ENCODE measurements around the gene AVPR2.

The AVPR2 gene

GRCh38 chrX:153932220-153932915 is 27.9 kb downstream of the AVPR2 start:
- DNase-seq (ENCODE audit: low read depth), result no peak

- peak; percentile 63 for DNase-seq (ENCODE audit: low read depth)
These were observed 29.3 kb downstream of the AVPR2 start for GRCh38 chrX:153933748-153934147.

- DNase-seq (ENCODE audit: low read depth), result no peak
These were observed 29.8 kb downstream of the AVPR2 start for GRCh38 chrX:153934148-153934761.

- peak; percentile 79 for DNase-seq (ENCODE audit: low read depth)
These were observed 30.4 kb downstream of the AVPR2 start, which contains the start of gene NAA10 for GRCh38 chrX:153934762-153935325. Gene NAA10, minus strand, starts transcription at chrX:153935037. Its CDS starts 133 bp downstream, at chrX:153934904.

- no peak for DNase-seq (ENCODE audit: low read depth)
These were observed 30.9 kb downstream of the AVPR2 start for GRCh38 chrX:153935326-153935851.

DNA sequence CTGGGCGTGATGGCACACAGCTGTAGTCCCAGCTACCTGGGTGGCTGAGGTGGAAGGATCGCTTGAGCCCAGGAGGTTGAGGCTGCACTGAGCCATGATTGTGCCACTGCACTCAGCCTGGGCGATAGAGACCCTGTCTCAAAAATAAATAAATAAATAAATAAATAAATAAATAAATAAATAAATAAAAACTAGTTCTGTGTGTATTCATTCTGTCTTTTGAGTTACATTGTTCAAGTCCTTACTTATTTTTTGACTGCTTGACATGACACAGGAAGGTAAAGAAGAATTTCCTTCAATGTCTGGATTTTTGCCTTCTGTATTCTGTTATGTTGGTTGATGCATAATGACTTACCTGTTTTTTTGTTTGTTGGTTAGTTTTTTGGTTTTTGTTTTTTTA is 32.6 kb downstream of the AVPR2 start:
- DNase-seq (ENCODE audit: low read depth), result no peak

DNA sequence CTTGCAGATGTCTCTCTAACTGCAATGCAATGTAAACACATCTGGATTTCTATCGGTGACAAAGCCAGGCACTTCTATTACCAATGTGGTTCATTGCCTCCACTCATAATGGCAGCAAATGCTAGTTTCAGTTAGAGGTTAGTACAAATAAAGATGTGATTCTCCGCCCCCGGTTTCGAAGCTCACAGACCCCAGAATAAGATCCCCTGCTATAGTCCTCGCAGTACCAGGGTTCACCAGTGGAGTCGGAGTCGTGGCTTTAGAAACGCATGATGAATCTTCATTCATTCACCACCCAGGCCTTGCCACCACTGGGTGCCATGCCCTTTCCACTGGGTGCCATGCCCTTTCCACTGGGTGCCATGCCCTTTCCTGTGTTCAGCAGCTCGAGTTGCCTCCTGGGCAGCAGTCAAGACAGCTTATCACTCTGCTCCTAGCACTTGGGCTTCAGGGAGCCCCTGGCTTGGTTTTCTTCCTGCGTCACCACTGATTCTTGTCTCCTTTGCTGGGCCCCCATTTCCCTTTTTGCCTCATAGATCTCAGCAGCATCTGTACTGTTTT is 33.8 kb downstream of the AVPR2 start:
- DNase-seq (ENCODE audit: low read depth), result no peak

- no peak for DNase-seq (ENCODE audit: low read depth)
These were observed 35.1 kb downstream of the AVPR2 start for GRCh38 chrX:153939573-153939972.

- DNase-seq (ENCODE audit: low read depth), result no peak
These were observed 37.1 kb downstream of the AVPR2 start for GRCh38 chrX:153941336-153942252.

DNA sequence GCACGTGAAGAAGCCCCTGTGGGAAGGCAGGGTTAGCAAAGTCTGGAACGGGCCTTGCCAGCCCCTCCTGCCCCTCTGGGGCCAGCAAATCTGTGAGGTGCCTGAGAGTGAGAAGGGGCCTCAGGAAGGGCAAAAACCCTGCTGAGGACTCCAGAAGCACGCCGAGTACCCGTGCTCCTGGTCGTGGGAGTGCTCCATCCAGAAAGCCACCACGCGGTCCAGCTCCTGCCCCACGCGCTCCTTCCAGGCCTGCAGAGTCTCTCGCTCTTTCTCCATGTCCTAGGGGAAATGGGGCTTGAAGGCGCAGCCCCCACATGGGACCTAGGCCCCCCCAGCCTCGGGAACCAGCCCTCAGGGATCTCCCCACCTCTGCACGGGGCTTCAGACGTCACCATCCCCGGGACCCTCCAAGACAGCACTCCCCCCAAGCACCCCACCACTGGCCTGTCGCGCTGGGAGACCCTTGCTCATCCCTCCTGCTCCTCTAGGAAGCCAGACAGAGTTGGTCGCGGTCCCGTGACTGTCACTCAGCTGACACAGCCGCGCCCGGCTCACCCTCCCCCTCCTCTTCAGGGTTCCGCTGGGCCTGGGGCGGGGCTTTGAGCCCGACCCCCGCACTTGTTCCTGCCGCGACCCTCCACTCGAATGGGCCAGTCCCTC is 39.8 kb downstream of the AVPR2 start, which contains the start of gene RENBP:
Gene RENBP, minus strand, starts transcription at position 504 of the 660 bp plus-strand sequence. Its CDS starts 33 bp downstream, at position 471.
- DNase-seq (ENCODE audit: low read depth), result no peak

DNA sequence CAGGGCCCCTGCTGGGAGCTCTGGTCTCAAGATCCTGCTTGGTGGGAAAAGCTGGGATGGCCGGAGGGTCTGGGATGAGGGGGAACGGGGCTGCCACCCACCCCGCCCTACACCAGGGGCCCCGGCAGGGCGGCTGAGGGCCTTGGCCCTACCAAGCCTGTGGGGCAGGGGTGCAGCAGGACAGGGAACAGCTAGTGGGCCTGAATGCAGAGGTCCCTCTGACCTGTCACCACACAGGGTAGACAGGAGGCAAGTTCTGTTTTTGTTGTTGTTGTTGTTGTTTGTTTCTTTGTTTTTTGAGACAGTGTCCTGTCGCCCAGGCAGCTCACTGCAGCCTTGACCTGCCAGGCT is 40.3 kb downstream of the AVPR2 start:
- DNase-seq (ENCODE audit: low read depth), result no peak

- no peak for DNase-seq (ENCODE audit: low read depth)
These were observed 41.8 kb downstream of the AVPR2 start for GRCh38 chrX:153945956-153946943.

DNA sequence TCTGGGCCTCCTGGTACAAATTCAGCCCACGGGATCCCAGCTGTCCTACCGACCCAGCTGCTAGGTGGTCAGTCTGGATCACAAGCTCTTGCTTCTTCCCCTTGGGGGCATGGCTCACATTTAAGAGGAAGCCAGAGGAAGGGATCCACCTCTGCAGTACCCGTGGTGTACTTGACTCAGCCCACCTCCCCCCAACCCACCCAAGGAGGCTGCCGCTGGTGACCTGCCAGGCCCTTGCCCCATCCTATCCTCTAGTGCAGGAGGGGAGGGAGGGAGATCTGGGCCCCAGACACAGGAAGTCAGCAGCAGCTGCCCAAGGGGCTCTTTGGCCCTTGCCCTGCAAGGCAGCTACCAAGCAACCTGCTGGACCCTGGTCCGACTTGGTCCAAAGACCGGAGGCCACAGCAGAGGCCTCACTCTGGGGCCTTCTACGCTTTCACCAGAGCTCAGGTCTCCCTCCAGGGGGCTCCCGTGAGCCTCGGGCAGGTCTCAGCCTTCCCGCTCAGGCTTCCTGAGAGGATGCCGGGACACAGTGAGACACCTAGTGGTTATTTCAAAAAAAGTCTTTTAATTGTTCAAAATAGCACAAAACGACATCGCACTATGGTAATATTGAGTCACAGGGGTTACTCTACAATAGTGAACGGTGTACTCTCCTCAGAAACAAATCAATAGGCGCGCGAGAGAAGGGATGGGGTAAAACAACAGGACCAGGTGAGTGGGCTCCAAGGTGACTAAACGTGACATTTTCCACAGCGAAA is 42.7 kb downstream of the AVPR2 start:
- peak; percentile 87 for DNase-seq (ENCODE audit: low read depth)

DNA sequence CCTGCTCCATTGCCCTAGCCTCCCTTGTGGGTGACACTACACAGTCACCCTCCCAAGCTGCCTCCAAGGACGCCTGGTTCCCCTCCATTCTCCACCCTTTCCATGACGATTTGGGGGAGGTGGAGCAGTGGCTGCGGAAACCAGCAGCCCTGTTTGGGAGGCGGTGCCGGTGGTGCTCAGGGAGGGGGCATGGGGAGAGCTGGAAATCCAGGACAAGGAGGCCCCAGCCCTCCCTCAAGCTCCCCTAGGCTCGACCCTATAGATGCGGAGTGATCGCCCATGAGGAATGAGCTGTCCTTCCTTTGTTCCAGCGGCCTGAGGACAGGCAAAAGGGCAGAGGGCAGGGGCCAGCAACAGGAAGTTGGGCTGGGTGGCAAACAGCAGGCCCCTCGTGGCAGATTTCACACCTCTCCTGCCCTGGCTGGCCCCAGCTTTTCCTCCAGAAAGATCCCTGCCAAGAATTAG is 43.6 kb downstream of the AVPR2 start:
- DNase-seq (ENCODE audit: low read depth), result no peak

DNA sequence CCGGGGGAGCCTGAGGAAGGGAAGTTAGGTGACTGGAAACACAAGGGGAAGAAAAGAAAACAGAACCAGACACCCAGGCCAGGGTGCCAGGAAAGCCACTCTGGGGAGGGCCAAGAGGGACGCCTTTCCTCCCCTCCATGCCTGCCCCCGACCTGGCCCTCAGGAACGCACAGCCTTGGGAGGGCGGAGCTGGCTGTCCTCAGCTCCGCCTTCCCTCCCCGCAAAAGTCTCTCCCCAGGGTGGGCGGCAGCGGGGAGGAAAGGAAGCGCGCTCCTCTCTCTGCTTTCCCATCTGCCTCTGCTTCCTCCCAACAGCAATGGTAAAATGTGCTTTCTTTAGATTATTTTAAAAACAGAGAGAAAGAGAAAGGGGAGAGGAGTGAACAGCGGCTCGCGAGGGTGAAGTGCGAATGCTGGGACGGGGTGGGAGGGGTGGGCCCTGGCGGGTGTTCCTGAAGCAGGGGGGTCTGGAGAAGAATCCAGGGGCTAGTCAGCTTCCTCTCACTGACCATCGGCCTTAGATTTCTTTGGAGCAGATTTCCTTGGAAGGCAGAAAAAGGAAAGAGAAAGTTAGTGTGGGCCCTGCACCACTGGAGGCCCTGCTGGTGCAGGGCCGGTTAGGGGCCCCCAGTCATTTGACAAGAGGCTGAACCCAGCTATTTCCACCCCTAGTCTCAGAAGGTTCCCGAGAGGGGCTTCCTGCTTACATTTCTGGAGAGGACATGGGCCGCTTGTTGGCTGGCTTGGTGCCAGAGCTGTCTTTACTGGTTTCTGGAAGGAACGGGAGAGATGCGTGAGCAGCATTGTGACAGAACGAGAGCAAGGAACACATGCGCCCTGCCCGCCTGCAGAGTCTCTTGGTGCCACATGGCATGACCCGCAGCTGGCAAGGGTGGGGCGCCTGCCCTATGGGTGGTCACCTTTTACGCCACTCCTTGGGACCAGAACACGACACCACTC is 44.7 kb downstream of the AVPR2 start:
- no peak for DNase-seq (ENCODE audit: low read depth)

- DNase-seq (ENCODE audit: low read depth), result no peak
These were observed 45.7 kb downstream of the AVPR2 start for GRCh38 chrX:153950127-153950526.

- no peak for DNase-seq (ENCODE audit: low read depth)
These were observed 47.4 kb downstream of the AVPR2 start for GRCh38 chrX:153951683-153952372.

All from ELR (cell line).